HEK293 (cell line): Measurements from ENCODE around the gene LILRA2.

Source experiments
- CTCF ChIA-PET: fragments of 350-600 bp; formaldehyde crosslinking; extraction: SDS; loops from one replicate; lab custom pipeline; 2021; ENCODE audit warnings: antibody characterized with exemption; lab: Yijun Ruan, JAX
- POLR2A ChIA-PET: fragments of 300-600 bp; formaldehyde crosslinking; extraction: SDS; loops from one replicate; lab custom pipeline; 2020; ENCODE audit warnings: antibody characterized with exemption, inconsistent platforms; lab: Yijun Ruan, JAX
- H3K27ac ChIP-seq: fragments of 200-500 bp; sonication (Bioruptor generic); 2 replicates; pipeline ENCODE4 v1.5.1; 2014; ENCODE audit warnings: low read depth, low read length, control low read depth, inconsistent platforms; ENCODE audit errors: extremely low read depth
- H3K36me3 ChIP-seq, 2 experiments: fragments of 200-500 bp in 1 of 2; sonication (Bioruptor generic) in 1 of 2; 1 replicate in 1 of 2; 2 replicates in 1 of 2; pipeline ENCODE4 v1.5.1; 2014 to 2017; ENCODE audit warnings: inconsistent platforms in 2 of 2, low read length in 2 of 2; ENCODE audit not compliant: control insufficient read depth in 2 of 2, insufficient read depth in 1 of 2
- H3K4me1 ChIP-seq: fragments of 200-500 bp; sonication (Bioruptor generic); 2 replicates; pipeline ENCODE4 v1.5.1; 2014; ENCODE audit warnings: mild to moderate bottlenecking, low read length, inconsistent platforms; ENCODE audit not compliant: control insufficient read depth, insufficient read depth
- H3K4me3 ChIP-seq: 2 replicates; pipeline ENCODE4 v1.5.1; 2011; ENCODE audit warnings: low read depth, mild to moderate bottlenecking, control low read depth, low read length, moderate library complexity
- H3K9me3 ChIP-seq: fragments of 200-500 bp; sonication (Bioruptor generic); 2 replicates; pipeline ENCODE4 v1.5.1; 2014; ENCODE audit warnings: low read depth, low read length, inconsistent platforms; ENCODE audit not compliant: control insufficient read depth, insufficient read depth
- BCL6B ChIP-seq: fragments of 450-650 bp; formaldehyde crosslinking; IDR thresholded peaks from 2 replicates; pipeline ENCODE4 v1.5.1; 2017; ENCODE audit warnings: missing biosample characterization, missing genetic modification characterization
- EGR2 ChIP-seq: fragments of 450-650 bp; formaldehyde crosslinking; IDR thresholded peaks from 2 replicates; pipeline ENCODE4 v1.5.1; 2016; ENCODE audit warnings: low read depth, missing biosample characterization, missing genetic modification characterization
- GLI4 ChIP-seq: fragments of 450-650 bp; formaldehyde crosslinking; IDR thresholded peaks from 2 replicates; pipeline ENCODE4 v1.5.1; 2016; ENCODE audit warnings: missing biosample characterization, missing genetic modification characterization
- MEIS1 ChIP-seq: sonication (generic); formaldehyde crosslinking; IDR thresholded peaks from 2 replicates; pipeline ENCODE4 v1.8.1; 2022; ENCODE audit warnings: missing genetic modification reagents, mild to moderate bottlenecking, borderline replicate concordance
- OSR2 ChIP-seq: fragments of 450-650 bp; formaldehyde crosslinking; IDR thresholded peaks from 2 replicates; pipeline ENCODE4 v1.5.1; 2016; ENCODE audit warnings: missing biosample characterization, missing genetic modification characterization
- SP2 ChIP-seq: fragments of 450-650 bp; formaldehyde crosslinking; IDR thresholded peaks from 2 replicates; pipeline ENCODE4 v1.5.1; 2016; ENCODE audit warnings: missing biosample characterization, missing genetic modification characterization
- SP7 ChIP-seq: fragments of 450-650 bp; formaldehyde crosslinking; IDR thresholded peaks from 2 replicates; pipeline ENCODE4 v1.5.1; 2016; ENCODE audit warnings: missing biosample characterization, missing genetic modification characterization
- ZBTB17 ChIP-seq: fragments of 450-650 bp; formaldehyde crosslinking; IDR thresholded peaks from 2 replicates; pipeline ENCODE4 v1.5.1; 2016; ENCODE audit warnings: missing biosample characterization, missing genetic modification characterization
- ZBTB49 ChIP-seq: fragments of 450-650 bp; formaldehyde crosslinking; IDR thresholded peaks from 2 replicates; pipeline ENCODE4 v1.5.1; 2016; ENCODE audit warnings: missing biosample characterization, missing genetic modification characterization, low read depth
- ZNF112 ChIP-seq: fragments of 450-650 bp; formaldehyde crosslinking; IDR thresholded peaks from 2 replicates; pipeline ENCODE4 v1.5.0; 2017; ENCODE audit warnings: missing biosample characterization, missing genetic modification characterization
- ZNF311 ChIP-seq: fragments of 450-650 bp; formaldehyde crosslinking; IDR thresholded peaks from 2 replicates; pipeline ENCODE4 v1.5.1; 2017; ENCODE audit warnings: missing biosample characterization, missing genetic modification characterization, borderline replicate concordance
- ZNF354C ChIP-seq: fragments of 450-650 bp; formaldehyde crosslinking; IDR thresholded peaks from 2 replicates; pipeline ENCODE4 v1.5.1; 2016; ENCODE audit warnings: missing biosample characterization, missing genetic modification characterization, low read depth, borderline replicate concordance
- ZNF449 ChIP-seq: fragments of 450-650 bp; formaldehyde crosslinking; IDR thresholded peaks from 2 replicates; pipeline ENCODE4 v1.5.1; 2017; ENCODE audit warnings: missing biosample characterization, mild to moderate bottlenecking, missing genetic modification characterization, moderate library complexity
- ZNF510 ChIP-seq: fragments of 450-650 bp; formaldehyde crosslinking; IDR thresholded peaks from 2 replicates; pipeline ENCODE4 v1.5.1; 2018; ENCODE audit warnings: mild to moderate bottlenecking, missing genetic modification characterization, missing biosample characterization; ENCODE audit not compliant: insufficient replicate concordance
- ZNF544 ChIP-seq: fragments of 450-650 bp; formaldehyde crosslinking; IDR thresholded peaks from 2 replicates; pipeline ENCODE4 v1.5.0; 2017; ENCODE audit warnings: missing biosample characterization, missing genetic modification characterization

The LILRA2 gene

GRCh38 chr19:54535601-54536000, 38.0 kb upstream of the LILRA2 start (continued):
- TF ChIP-seq BCL6B (tag by site-specific recombination), result no peak
- no peak for TF ChIP-seq ZBTB49 (tag by site-specific recombination)
- no peak for TF ChIP-seq SP2 (tag by site-specific recombination)
- no peak for TF ChIP-seq ZNF354C (tag by site-specific recombination)

- TF ChIP-seq MEIS1 (CRISPR knock-in tag) (no peak), ZNF510 (tag by site-specific recombination) (no peak), ZNF544 (tag by site-specific recombination) (no peak)
- no peak overlapping the region for H3K27ac ChIP-seq
- no peaks in the 10 kb centered on the region for H3K9me3 ChIP-seq
- no peaks in the 10 kb centered on the region for H3K36me3 ChIP-seq
- POLR2A ChIA-PET, result no interaction called here
- CTCF ChIA-PET, result no interaction called here
- H3K4me3 ChIP-seq, result no peak overlapping the region
- H3K4me1 ChIP-seq, result no peaks in the 10 kb centered on the region
Measured at GRCh38 chr19:54536956-54537355, 36.6 kb upstream of the LILRA2 start.

- TF ChIP-seq GLI4 (tag by site-specific recombination) (no peak), ZNF311 (no peak), SP7 (tag by site-specific recombination) (no peak), EGR2 (no peak), OSR2 (tag by site-specific recombination) (no peak), ZNF449 (tag by site-specific recombination) (no peak), ZBTB49 (tag by site-specific recombination) (no peak), ZBTB17 (tag by site-specific recombination) (no peak), ZNF112 (tag by site-specific recombination) (no peak)
- Histone ChIP-seq H3K4me1 (no peaks in the 10 kb centered on the region), H3K27ac (no peak overlapping the region), H3K9me3 (no peaks in the 10 kb centered on the region), H3K36me3 (no peaks in the 10 kb centered on the region), H3K4me3 (no peak overlapping the region)
- ChIA-PET POLR2A (interaction anchor here (0.6 kb wide), 1 partner anchor 78 kb away, joined by 3 read pairs; the partner anchor contains the start of gene LENG9), CTCF (no interaction called here)
Measured at GRCh38 chr19:54541712-54542111, 31.9 kb upstream of the LILRA2 start.
